ENCODE results near the gene CDC26. TPM values are rescaled to one million over a fixed set of nuclear protein-coding genes. Genes with fewer than 3 reads are reported as not detected.
"Not testable (repeated sequence)": the region's sequence is repeated elsewhere in the genome, so short reads cannot be mapped to it uniquely, and the experiment has no call there.

The CDC26 gene
- total RNA-seq, 2 experiments from 2014 or later, result 35.1 to 41.8 TPM

GRCh38 chr9:113235701-113236255 lies 39.6 kb downstream of the CDC26 start:
- H3K36me3 Mint-ChIP-seq, H3K9me3 Mint-ChIP-seq, H3K27ac Mint-ChIP-seq, DNase-seq, H3K4me3 Mint-ChIP-seq, H3K27me3 Mint-ChIP-seq: not testable (repeated sequence)
- peaks cover 12% of the 10 kb centered on the region for H3K4me1 Mint-ChIP-seq

DNA sequence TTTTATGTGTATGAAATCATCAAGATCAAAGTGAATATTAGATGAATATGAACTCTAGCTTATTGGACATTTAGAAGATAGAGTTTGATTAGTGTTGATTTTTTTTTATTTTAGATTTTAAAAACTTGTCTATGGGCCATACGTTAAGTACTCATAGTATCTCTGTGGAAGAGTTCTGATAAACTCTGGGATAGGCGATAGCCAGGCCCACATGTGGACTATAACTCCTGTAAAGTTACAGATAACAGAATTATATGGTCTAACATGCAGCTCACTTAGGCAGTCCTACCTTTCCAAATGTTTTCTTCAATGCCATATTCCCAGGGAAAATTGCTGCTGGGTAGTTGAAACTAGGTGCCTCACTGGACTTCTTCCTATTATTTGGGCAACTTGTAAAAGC lies 43.7 kb downstream of the CDC26 start:
- H3K4me3 Mint-ChIP-seq, result no peak overlapping the region
- no peaks in the 10 kb centered on the region for H3K9me3 Mint-ChIP-seq
- no peaks in the 10 kb centered on the region for H3K27me3 Mint-ChIP-seq
- DNase-seq, result no peak
- no peak overlapping the region for H3K27ac Mint-ChIP-seq
- peaks cover 20% of the 10 kb centered on the region for H3K4me1 Mint-ChIP-seq
- H3K36me3 Mint-ChIP-seq, result peaks cover 2% of the 10 kb centered on the region

GRCh38 chr9:113228130-113228665 lies 47.2 kb downstream of the CDC26 start:
- Mint-ChIP-seq H3K4me3 (no peak overlapping the region), H3K27ac (no peak overlapping the region)

DNA sequence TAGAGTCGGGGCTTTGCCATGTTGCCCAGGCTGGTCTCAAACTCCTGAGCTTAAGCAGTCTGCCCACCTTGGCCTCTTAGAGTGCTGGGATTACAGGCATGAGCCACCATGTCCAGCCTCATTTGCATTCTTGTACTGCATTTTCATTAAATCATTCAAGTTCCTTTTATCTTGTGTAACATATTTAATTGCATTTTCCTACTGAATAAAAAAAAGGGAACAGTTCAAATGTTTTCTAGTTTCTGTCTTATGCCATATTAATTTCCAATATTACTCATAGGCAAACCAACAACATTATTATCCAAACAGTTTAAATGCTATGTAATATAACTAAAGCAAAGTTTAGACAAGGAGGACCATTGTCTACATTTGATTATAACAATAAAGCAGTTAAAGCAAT lies 47.9 kb downstream of the CDC26 start:
- H3K4me1 Mint-ChIP-seq, result peaks cover 22% of the 10 kb centered on the region
- H3K36me3 Mint-ChIP-seq, result peaks cover 10% of the 10 kb centered on the region
- H3K4me3 Mint-ChIP-seq, result no peak overlapping the region

More at GRCh38 chr9:113228130-113228665, 47.2 kb downstream of the CDC26 start:
- Mint-ChIP-seq H3K4me1 (peaks cover 20% of the 10 kb centered on the region), H3K27me3 (no peaks in the 10 kb centered on the region), H3K9me3 (no peaks in the 10 kb centered on the region), H3K36me3 (peaks cover 10% of the 10 kb centered on the region)
- no peak for DNase-seq

GRCh38 chr9:113223963-113224362 lies 51.4 kb downstream of the CDC26 start:
- H3K4me1 Mint-ChIP-seq, result peaks cover 33% of the 10 kb centered on the region
- DNase-seq, result no peak
- no peak overlapping the region for H3K27ac Mint-ChIP-seq
- H3K36me3 Mint-ChIP-seq, result peaks cover 11% of the 10 kb centered on the region
- H3K4me3 Mint-ChIP-seq, result no peak overlapping the region
- no peaks in the 10 kb centered on the region for H3K9me3 Mint-ChIP-seq
- no peaks in the 10 kb centered on the region for H3K27me3 Mint-ChIP-seq

More for the DNA sequence above, 47.9 kb downstream of the CDC26 start:
- Mint-ChIP-seq H3K27me3 (no peaks in the 10 kb centered on the region), H3K9me3 (no peaks in the 10 kb centered on the region), H3K27ac (no peak overlapping the region)
- no peak for DNase-seq

- Mint-ChIP-seq H3K9me3 (no peaks in the 10 kb centered on the region), H3K4me1 (peaks cover 35% of the 10 kb centered on the region), H3K36me3 (peaks cover 11% of the 10 kb centered on the region), H3K27ac (peak overlapping the region; percentile 94), H3K27me3 (no peaks in the 10 kb centered on the region), H3K4me3 (peak overlapping the region; percentile 97)
- DNase-seq, result no peak
Measured at GRCh38 chr9:113222482-113222841, 52.9 kb downstream of the CDC26 start.

DNA sequence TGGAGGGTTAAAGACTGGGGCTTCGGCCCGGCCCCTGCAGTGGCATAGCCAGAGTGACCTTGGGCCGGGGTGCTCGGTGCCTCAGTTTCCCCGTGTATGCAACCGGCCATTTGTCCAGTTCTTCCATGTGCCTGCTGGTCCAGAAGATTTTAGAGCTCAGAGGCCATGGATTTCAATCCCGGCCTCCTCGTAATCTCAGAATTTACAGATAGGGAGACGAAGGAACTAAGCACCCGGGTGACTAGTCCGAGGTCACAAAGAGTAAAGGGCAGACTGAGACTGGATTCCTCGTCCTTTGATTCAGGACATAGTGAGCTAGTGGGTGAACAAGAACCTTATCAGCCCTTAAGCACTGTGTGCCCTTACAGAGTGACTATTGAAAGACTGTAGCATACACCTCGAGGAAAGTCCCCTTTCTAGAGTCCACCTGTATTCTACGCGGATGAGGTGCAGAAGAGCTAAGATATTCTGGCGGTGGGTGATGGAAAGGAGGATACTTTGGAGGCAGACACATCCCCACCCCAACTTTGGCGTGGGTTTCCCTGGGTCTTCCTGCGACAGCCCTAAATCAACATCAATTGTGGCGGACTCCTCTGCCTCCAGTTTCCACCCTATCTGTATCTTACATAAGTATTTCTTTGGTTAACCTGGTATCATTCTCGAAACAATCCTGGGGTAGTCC lies 53.4 kb downstream of the CDC26 start:
- DNase-seq, result no peak
- H3K9me3 Mint-ChIP-seq, result no peaks in the 10 kb centered on the region
- H3K36me3 Mint-ChIP-seq, result peaks cover 11% of the 10 kb centered on the region
- H3K27ac Mint-ChIP-seq, result peak overlapping the region; percentile 94
- H3K4me1 Mint-ChIP-seq, result peaks cover 31% of the 10 kb centered on the region
- peak overlapping the region; percentile 97 for H3K4me3 Mint-ChIP-seq
- H3K27me3 Mint-ChIP-seq, result no peaks in the 10 kb centered on the region

DNA sequence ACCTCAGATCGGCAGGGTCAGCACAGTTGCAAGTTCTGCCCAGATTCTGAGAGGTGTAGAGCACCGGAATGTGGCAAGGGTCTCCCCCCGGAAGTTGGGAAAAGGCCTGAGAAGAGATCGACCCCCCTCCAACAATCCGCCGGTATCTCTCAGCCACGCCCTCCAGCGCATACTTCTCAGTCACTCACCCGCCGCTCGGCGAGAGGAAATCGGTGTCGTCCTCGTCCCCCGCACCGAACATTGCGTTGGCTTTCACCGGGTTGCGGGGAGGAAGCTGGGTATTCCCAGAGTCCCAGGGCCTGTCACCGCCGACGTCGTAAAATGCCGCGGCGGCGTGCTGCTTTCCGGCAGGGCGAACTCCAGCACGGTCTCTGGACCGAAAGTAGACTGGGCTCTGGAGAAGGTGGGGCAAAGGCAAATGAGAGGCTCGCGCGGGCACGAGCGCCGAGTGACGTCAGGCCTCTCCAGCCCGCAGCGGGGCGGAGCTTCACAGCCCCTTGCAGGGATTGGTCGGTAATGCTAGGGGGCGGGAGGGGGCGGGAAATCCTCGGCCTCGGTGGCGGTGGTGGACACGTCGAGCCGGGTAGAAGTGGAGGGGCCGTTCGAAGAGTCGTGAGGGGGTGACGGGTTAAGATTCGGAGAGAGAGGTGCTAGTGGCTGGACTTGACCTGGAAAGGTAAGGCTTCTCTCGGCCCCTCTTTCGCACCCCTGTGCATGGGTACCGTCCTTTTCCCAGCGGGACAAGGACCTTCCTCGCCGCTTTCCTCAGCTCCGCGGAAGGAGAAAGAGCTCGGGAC lies 54.2 kb downstream of the CDC26 start, which contains the start of the genes FKBP15 and SLC31A1:
Gene FKBP15 (minus strand): TSS at position 275 of the 797 bp plus-strand sequence. CDS start 34 bp downstream, at position 241.
Gene SLC31A1 (plus strand): TSS at position 542 of the 797 bp plus-strand sequence. CDS start 34,605 bp downstream, outside the sequence.
- Mint-ChIP-seq H3K27ac (peak within 1 kb of the TSS; percentile 94), H3K36me3 (peaks cover 11% of the 10 kb centered on the region), H3K4me1 (peaks cover 35% of the 10 kb centered on the region), H3K27me3 (no peaks in the 10 kb centered on the region), H3K9me3 (no peaks in the 10 kb centered on the region), H3K4me3 (peak within 1 kb of the TSS; percentile 97)
- DNase-seq, result peak; percentile 97

DNA sequence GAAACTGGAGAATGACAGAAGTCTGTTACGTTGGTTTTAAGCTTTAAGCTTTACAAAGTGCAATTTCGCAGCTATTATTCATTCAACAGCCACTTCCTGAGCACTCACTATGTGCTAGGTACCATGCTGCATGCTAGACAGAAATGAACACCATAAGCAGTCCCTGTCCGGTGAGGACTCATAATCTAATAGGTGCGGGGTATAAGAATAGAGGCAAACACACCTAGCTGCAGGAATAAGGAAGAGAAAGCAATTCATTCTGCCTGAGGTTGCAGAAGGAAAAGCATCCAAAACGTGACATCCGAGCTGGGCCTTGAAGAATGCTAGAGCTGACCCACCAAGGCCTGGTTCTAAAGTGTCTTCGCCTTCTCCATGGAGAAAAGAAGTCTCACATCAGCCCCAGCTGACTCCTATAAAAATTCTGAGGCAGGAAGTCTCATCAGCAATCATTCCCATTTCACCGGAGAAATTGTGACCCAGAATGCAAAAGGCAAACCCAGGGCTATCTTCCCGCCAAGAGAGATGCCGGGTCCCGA lies 54.8 kb downstream of the CDC26 start:
- peak overlapping the region; percentile 97 for H3K4me3 Mint-ChIP-seq
- no peaks in the 10 kb centered on the region for H3K9me3 Mint-ChIP-seq
- H3K4me1 Mint-ChIP-seq, result peaks cover 35% of the 10 kb centered on the region
- no peaks in the 10 kb centered on the region for H3K27me3 Mint-ChIP-seq
- no peak for DNase-seq
- peaks cover 9% of the 10 kb centered on the region for H3K36me3 Mint-ChIP-seq
- H3K27ac Mint-ChIP-seq, result peak overlapping the region; percentile 94

- Mint-ChIP-seq H3K4me1 (peaks cover 39% of the 10 kb centered on the region), H3K4me3 (peak overlapping the region; percentile 97), H3K9me3 (no peaks in the 10 kb centered on the region), H3K27me3 (no peaks in the 10 kb centered on the region), H3K36me3 (peaks cover 13% of the 10 kb centered on the region), H3K27ac (peak overlapping the region; percentile 94)
- peak; percentile 7 for DNase-seq
Measured at GRCh38 chr9:113219969-113220368, 55.4 kb downstream of the CDC26 start.

DNA sequence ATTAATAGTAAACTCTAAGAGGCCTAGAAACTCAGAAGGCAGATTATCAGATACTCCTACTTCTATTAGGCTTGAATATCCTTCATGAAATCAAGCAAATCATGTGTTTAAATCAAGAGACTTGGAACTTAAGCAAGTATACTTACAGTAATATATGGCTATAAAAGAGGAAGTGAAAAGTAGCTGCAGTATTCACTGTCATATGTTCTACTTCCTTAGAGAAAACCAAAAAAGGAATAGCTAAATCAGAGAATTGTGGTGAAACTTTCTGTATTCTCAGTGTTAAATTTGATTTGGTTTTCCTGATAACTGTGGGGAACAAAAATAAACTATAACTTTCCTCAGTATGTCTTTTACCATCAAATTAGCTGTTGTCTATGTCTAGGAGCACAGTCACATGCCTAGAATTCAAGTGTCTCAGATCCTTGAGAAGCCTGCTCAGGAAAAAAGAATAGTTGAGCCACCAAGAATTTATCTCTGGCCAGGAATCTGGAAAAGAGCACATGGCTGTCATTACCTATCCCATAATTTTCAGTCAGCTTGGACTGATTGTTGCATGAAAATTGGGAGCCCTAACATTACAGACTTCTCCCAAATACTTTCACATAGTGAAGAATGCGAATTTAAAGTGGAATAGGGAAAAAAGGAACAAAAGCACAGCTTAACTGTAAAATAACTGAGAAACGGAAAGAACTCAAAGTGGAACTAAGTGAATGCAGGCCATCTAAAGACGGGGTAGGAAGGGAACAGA lies 56.0 kb downstream of the CDC26 start:
- no peak for DNase-seq
- H3K9me3 Mint-ChIP-seq, result no peaks in the 10 kb centered on the region
- no peaks in the 10 kb centered on the region for H3K27me3 Mint-ChIP-seq
- peak overlapping the region; percentile 94 for H3K27ac Mint-ChIP-seq
- H3K4me3 Mint-ChIP-seq, result peak overlapping the region; percentile 97
- peaks cover 42% of the 10 kb centered on the region for H3K4me1 Mint-ChIP-seq
- H3K36me3 Mint-ChIP-seq, result peaks cover 13% of the 10 kb centered on the region

Data from activated naive CD8-positive, alpha-beta T cell treated with anti-CD3 and anti-CD28 coated beads for 36 hours (primary cell).